ENCODE results near the gene CLSTN3. TPM values are rescaled to one million over a fixed set of nuclear protein-coding genes. Genes with fewer than 3 reads are reported as not detected.

The CLSTN3 gene
- total RNA-seq, 3 donors from 2014 or later (not counting 1 experiment from before 2014, with no cell fraction given) = 59.7 to 95.5 (median 61.0) TPM

DNA sequence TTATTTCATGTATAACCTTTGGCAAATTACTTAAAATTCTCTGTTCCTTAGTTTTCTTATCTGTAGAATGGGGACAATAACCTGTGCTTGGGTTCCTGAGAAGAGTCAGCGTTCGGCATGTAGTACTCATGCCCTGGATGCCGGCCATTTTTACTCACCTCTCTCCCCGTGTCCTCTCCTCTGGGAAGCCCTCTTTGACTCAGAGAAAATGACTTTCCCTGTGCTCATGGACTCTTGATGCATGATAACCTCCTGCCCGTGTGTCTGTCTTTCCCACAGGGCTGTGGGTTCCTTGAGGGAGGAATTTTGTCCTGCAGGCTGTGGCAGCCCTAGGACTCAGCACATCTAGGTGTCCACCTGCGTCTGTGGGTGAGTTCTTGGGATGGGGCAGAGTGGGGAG, 15.3 kb upstream of the CLSTN3 start:
- H3K4me1 ChIP-seq (ENCODE audit: control insufficient read depth, insufficient read depth, low read length) = peaks cover 6% of the 10 kb centered on the region
- Mint-ChIP-seq H3K36me3 (no peaks in the 10 kb centered on the region), H3K4me3 (no peak overlapping the region), H3K4me1 (peaks cover 5 to 6% of the 10 kb centered on the region in 2 donors), H3K27me3 (ENCODE audit: low read depth in 2 of 2) (no peaks in the 10 kb centered on the region), H3K9me3 (no peaks in the 10 kb centered on the region), H3K27ac (no peak overlapping the region)
- no peak for TF ChIP-seq CTCF (IDR thresholded peaks at IDR 0.05)
- no peaks in the 10 kb centered on the region for H3K27me3 ChIP-seq (ENCODE audit: control insufficient read depth, insufficient read depth, low read length)
- H3K4me3 ChIP-seq (ENCODE audit: low read length) = no peak overlapping the region
- peaks cover 21% of the 10 kb centered on the region for H3K36me3 ChIP-seq (ENCODE audit: control insufficient read depth, insufficient read depth, low read length)
- ATAC-seq (no peak), DNase-seq (no peak)
- intact Hi-C loops (cut with micrococcal nuclease) = no loop called here
- 94% methylated on average over 6 of the region's 6 CpGs for WGBS (ENCODE audit: insufficient coverage)
- no peaks in the 10 kb centered on the region for H3K9me3 ChIP-seq (ENCODE audit: control insufficient read depth, insufficient read depth, low read length)
- no peak overlapping the region for H3K27ac ChIP-seq (ENCODE audit: low read length)

GRCh38 chr12:7116196-7116595, 14.0 kb upstream of the CLSTN3 start:
- Mint-ChIP-seq H3K27me3 (ENCODE audit: low read depth in 2 of 2) (no peaks in the 10 kb centered on the region), H3K4me1 (peaks cover 5 to 6% of the 10 kb centered on the region in 2 donors), H3K36me3 (no peaks in the 10 kb centered on the region), H3K27ac (no peak overlapping the region), H3K9me3 (no peaks in the 10 kb centered on the region), H3K4me3 (no peak overlapping the region)
- DNase-seq (no peak), ATAC-seq (no peak)
- H3K4me3 ChIP-seq (ENCODE audit: low read length) = no peak overlapping the region
- peaks cover 21% of the 10 kb centered on the region for H3K36me3 ChIP-seq (ENCODE audit: control insufficient read depth, insufficient read depth, low read length)
- no peak overlapping the region for H3K27ac ChIP-seq (ENCODE audit: low read length)
- peaks cover 6% of the 10 kb centered on the region for H3K4me1 ChIP-seq (ENCODE audit: control insufficient read depth, insufficient read depth, low read length)
- no peak for TF ChIP-seq CTCF (IDR thresholded peaks at IDR 0.05)
- intact Hi-C loops (cut with micrococcal nuclease) = no loop called here
- no peaks in the 10 kb centered on the region for H3K9me3 ChIP-seq (ENCODE audit: control insufficient read depth, insufficient read depth, low read length)
- H3K27me3 ChIP-seq (ENCODE audit: control insufficient read depth, insufficient read depth, low read length) = no peaks in the 10 kb centered on the region
- WGBS (ENCODE audit: insufficient coverage) = 92% methylated on average over 3 of the region's 3 CpGs

DNA sequence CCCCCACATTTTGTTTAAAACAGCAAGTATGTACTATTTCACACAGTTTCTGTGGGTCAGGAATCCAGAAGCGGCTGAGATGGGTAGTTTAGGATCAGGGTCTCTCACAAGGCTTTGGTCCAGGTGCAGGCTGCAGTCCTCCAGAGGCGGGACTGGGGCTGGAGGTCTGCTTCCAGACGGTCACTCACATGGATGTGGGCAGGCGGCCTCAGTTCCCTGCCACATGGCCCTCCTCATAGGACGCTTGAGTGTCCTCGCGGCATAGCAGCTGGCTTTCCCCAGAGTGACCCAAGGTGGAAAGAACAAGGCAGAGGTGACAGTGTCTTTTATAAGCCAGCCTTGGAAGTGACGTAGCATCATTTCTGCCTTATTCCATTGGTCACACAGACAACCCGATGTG, 13.3 kb upstream of the CLSTN3 start:
- peaks cover 5 to 6% of the 10 kb centered on the region in 2 donors for H3K4me1 Mint-ChIP-seq
- H3K4me3 Mint-ChIP-seq = no peak overlapping the region
- Histone ChIP-seq H3K27ac (ENCODE audit: low read length) (no peak overlapping the region), H3K4me1 (ENCODE audit: control insufficient read depth, insufficient read depth, low read length) (peaks cover 6% of the 10 kb centered on the region), H3K9me3 (ENCODE audit: control insufficient read depth, insufficient read depth, low read length) (no peaks in the 10 kb centered on the region), H3K36me3 (ENCODE audit: control insufficient read depth, insufficient read depth, low read length) (peaks cover 21% of the 10 kb centered on the region), H3K27me3 (ENCODE audit: control insufficient read depth, insufficient read depth, low read length) (no peaks in the 10 kb centered on the region), H3K4me3 (ENCODE audit: low read length) (no peak overlapping the region)
- no peaks in the 10 kb centered on the region for H3K27me3 Mint-ChIP-seq (ENCODE audit: low read depth in 2 of 2)
- WGBS (ENCODE audit: insufficient coverage) = 96% methylated on average over 9 of the region's 9 CpGs
- intact Hi-C loops (cut with micrococcal nuclease) = no loop called here
- ATAC-seq (no peak), DNase-seq (no peak)
- no peaks in the 10 kb centered on the region for H3K9me3 Mint-ChIP-seq
- TF ChIP-seq CTCF (IDR thresholded peaks at IDR 0.05) = no peak
- H3K27ac Mint-ChIP-seq = no peak overlapping the region
- H3K36me3 Mint-ChIP-seq = no peaks in the 10 kb centered on the region

GRCh38 chr12:7117670-7118069, 12.5 kb upstream of the CLSTN3 start:
- H3K27ac ChIP-seq (ENCODE audit: low read length) = no peak overlapping the region
- no peaks in the 10 kb centered on the region for H3K9me3 ChIP-seq (ENCODE audit: control insufficient read depth, insufficient read depth, low read length)
- ATAC-seq = no peak
- H3K9me3 Mint-ChIP-seq = no peaks in the 10 kb centered on the region
- no peak overlapping the region for H3K4me3 ChIP-seq (ENCODE audit: low read length)
- WGBS (ENCODE audit: insufficient coverage) = 94% methylated on average over 3 of the region's 3 CpGs
- no peak overlapping the region for H3K4me3 Mint-ChIP-seq
- H3K27me3 Mint-ChIP-seq (ENCODE audit: low read depth in 2 of 2) = no peaks in the 10 kb centered on the region
- intact Hi-C loops (cut with micrococcal nuclease) = no loop called here
- no peaks in the 10 kb centered on the region for H3K36me3 Mint-ChIP-seq
- no peak overlapping the region for H3K27ac Mint-ChIP-seq
- peaks cover 21% of the 10 kb centered on the region for H3K36me3 ChIP-seq (ENCODE audit: control insufficient read depth, insufficient read depth, low read length)
- no peak for TF ChIP-seq CTCF (IDR thresholded peaks at IDR 0.05)
- no peak for DNase-seq
- peaks cover 6% of the 10 kb centered on the region for H3K4me1 ChIP-seq (ENCODE audit: control insufficient read depth, insufficient read depth, low read length)
- H3K4me1 Mint-ChIP-seq = peaks cover 5 to 6% of the 10 kb centered on the region in 2 donors
- H3K27me3 ChIP-seq (ENCODE audit: control insufficient read depth, insufficient read depth, low read length) = no peaks in the 10 kb centered on the region
